Measurements from ENCODE around the gene EXT2.

- TF ChIP-seq POLR2A (IDR thresholded peaks at IDR 0.05) (no peak), CTCF (IDR thresholded peaks at IDR 0.05) (no peak)
Measured at GRCh38 chr11:44047931-44048431, 47.5 kb upstream of the EXT2 start, which contains the start of gene ACCSL.
